Activated T-cell treated with anti-CD3 and anti-CD28 coated beads, Interleukin-2, amount 50 U/mL, for 72 hours (primary cell): ENCODE data around the gene ZNF724. TPM values are rescaled to one million over a fixed set of nuclear protein-coding genes. Genes with fewer than 3 reads are reported as not detected.
"Not testable (repeated sequence)": the region's sequence is repeated elsewhere in the genome, so short reads cannot be mapped to it uniquely, and the experiment has no call there.

Experiments used
- ATAC-seq, 2 donors: fragments of 150-1000 bp; cut with Tn5 transposase; replicated peaks in 1 of 2; 2 replicates each; pipeline ENCODE4 v1.10.0; 2021; ENCODE audit warnings: moderate library complexity in 2 of 2, mild to moderate bottlenecking in 1 of 2
- DNase-seq, 2 donors: peaks; one replicate each; pipeline ENCODE4 v3.0.0; 2021 to 2022; ENCODE audit warnings: mixed read lengths in 1 of 2
- H3K27ac Mint-ChIP-seq: one replicate; pipeline ENCODE4 v1.8.0; 2022; ENCODE audit warnings: mild to moderate bottlenecking, moderate library complexity, mixed read lengths
- H3K27me3 Mint-ChIP-seq: one replicate; pipeline ENCODE4 v1.8.0; 2022; ENCODE audit warnings: low read depth, mixed read lengths
- H3K36me3 Mint-ChIP-seq, 2 donors: one replicate each; pipeline ENCODE4 v1.8.0; 2022; ENCODE audit warnings: mixed read lengths in 2 of 2, mild to moderate bottlenecking in 1 of 2; ENCODE audit not compliant: insufficient read depth in 2 of 2
- H3K4me1 Mint-ChIP-seq: one replicate; pipeline ENCODE4 v1.8.0; 2022; ENCODE audit warnings: low read depth, mixed read lengths
- H3K4me3 Mint-ChIP-seq, 2 donors: one replicate each; pipeline ENCODE4 v1.8.0; 2022; ENCODE audit warnings: mild to moderate bottlenecking in 2 of 2, mixed read lengths in 2 of 2, moderate library complexity in 2 of 2
- H3K9me3 Mint-ChIP-seq, 2 donors: one replicate each; pipeline ENCODE4 v1.8.0; 2022; ENCODE audit warnings: mixed read lengths in 2 of 2
- total RNA-seq, 2 donors: library from RNA; stranded (reverse); gene quantifications; one replicate each; pipeline ENCODE4 v1.2.3, GENCODE V29; 2022

The ZNF724 gene
- total RNA-seq = 10 to 100 TPM; 12.7 to 15.4 TPM

DNA sequence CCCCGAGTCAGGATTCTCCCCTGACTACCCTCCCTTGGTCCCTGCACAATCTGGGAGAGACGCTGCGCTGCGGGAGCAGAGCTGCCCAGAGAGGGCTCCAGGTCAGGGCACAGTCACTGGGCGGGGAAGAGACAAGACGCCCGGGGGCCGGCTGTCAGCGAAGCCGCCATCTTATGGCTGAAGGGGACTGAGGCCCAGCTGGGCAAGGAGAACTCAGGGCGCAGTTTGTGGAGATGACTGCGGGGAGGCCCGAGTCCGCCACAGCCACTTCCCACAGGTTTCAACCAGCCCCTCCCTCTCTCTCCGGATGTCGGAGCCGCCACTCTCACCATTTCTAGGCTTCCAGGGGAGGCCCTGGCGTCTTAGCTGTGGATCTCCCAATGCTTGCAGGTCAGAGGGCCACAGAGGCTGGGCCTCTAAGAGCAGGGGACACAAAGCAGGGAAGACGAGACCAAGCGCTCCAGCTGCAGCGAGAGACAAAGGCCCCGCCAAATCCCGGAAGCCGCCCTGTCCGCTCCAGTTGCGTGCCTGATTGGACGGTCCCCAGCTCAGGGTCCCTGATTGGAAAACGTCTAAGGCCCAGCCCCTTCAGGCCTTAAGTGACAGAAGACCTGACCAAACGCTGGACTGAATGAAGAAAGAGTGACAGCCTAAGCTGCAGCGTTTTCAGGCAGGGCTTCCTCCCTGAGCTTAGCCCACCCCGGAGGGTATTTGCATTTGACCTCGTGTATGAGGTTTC, at the start of gene ZNF724:
Gene ZNF724, minus strand, starts transcription at position 484 of the 739 bp plus-strand sequence. Its CDS starts 152 bp downstream, at position 332.
- Mint-ChIP-seq H3K36me3 (peaks cover 9 to 29% of the 10 kb centered on the region in 2 donors), H3K9me3 (no peaks in the 10 kb centered on the region), H3K27ac (peak within 1 kb of the TSS; percentile 89), H3K27me3 (no peaks in the 10 kb centered on the region), H3K4me3 (peak within 1 kb of the TSS; percentile 96), H3K4me1 (peaks cover 8% of the 10 kb centered on the region)
- DNase-seq = peak; percentile 88 to 92
- ATAC-seq = peak; percentile 99

DNA sequence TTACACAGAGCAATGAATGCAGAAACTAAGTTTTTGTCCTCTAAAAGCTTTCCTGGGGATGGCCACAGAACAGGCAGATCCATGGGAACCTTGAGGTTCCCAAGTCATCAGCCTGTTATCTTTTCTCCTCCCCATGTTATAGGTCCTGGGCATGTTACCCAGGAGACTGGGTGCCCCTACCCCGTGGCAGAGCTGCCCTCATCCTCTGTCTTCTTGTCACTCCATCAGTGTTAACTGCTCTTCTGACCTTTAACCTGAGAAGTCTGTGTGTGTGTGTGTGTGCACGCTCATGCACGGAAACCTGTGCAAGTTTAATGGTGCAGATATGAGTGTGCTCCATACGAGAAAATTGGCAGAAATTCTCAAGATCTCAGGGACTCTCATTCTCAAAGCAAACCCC, 43.9 kb upstream of the ZNF724 start:
- Mint-ChIP-seq H3K27ac (no peak overlapping the region), H3K9me3 (peaks cover 13 to 15% of the 10 kb centered on the region in 2 donors), H3K36me3 (peaks cover 6% of the 10 kb centered on the region in 2 donors), H3K27me3 (no peaks in the 10 kb centered on the region), H3K4me3 (no peak overlapping the region), H3K4me1 (no peaks in the 10 kb centered on the region)
- DNase-seq (no peak), ATAC-seq (no peak)

DNA sequence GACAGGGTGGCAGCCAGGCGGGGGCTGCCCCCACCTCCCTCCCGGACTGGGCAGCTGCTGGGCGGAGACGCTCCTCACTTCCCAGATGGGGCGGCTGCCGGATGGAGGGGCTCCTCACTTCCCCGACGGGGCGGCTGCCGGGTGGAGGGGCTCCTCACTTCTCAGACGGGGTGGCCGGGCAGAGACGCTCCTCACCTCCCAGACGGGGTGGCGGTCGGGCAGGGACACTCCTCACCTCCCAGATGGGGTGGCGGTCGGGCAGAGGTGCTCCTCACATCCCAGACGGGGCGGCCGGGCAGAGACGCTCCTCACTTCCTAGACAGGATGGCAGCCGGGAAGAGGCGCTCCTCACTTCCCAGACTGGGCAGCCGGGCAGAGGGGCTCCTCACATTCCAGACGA, 39.8 kb upstream of the ZNF724 start:
- H3K27ac Mint-ChIP-seq, H3K4me1 Mint-ChIP-seq, H3K27me3 Mint-ChIP-seq, DNase-seq, H3K4me3 Mint-ChIP-seq, ATAC-seq: not testable (repeated sequence)
- H3K9me3 Mint-ChIP-seq = peaks cover 17 to 18% of the 10 kb centered on the region in 2 donors
- H3K36me3 Mint-ChIP-seq = peaks cover 6 to 17% of the 10 kb centered on the region in 2 donors

DNA sequence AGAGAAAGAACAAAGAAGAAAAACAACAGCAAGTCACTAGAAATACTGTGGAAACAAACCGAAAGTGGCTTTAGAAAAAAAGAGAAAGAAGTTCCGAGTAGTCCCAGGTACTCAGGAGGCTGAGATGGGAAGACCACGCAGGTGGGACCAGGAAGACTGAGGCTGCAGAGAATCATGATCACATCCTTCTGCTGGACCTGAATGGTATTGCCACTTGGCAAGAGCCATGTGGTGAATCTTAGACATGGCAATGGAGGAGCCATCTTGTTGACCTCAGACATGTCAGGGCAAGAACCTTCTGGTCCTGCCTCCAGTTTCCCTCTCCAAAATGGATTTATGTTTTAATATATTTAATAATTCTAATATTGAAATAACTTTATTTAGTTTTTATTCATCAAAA, 37.4 kb upstream of the ZNF724 start:
- H3K36me3 Mint-ChIP-seq = peaks cover 6 to 18% of the 10 kb centered on the region in 2 donors
- no peak overlapping the region for H3K27ac Mint-ChIP-seq
- peaks cover 11% of the 10 kb centered on the region for H3K4me1 Mint-ChIP-seq
- no peak overlapping the region for H3K4me3 Mint-ChIP-seq
- DNase-seq (no peak), ATAC-seq (no peak)
- H3K9me3 Mint-ChIP-seq = peaks cover 16 to 18% of the 10 kb centered on the region in 2 donors
- H3K27me3 Mint-ChIP-seq = peaks cover 5% of the 10 kb centered on the region

DNA sequence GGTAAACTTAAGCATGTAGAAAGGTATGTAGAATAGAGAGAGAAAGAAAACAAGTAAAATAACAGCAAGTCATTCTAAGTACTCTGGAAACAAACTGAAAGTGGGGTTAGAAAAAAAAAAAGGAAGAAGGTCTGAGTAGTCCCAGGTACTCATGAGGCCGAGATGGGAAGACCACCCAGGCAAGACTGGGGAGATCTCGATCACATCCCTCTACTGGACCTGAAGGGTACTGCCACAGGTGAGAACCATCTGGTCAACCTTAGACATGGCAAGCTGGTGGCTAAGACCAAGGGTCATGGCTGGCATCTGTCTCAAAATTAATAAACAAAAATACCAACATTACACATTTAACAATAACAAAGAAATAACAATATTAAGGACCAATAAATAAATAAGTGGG, 36.3 kb upstream of the ZNF724 start:
- H3K4me3 Mint-ChIP-seq = no peak overlapping the region
- peaks cover 23% of the 10 kb centered on the region for H3K4me1 Mint-ChIP-seq
- H3K27me3 Mint-ChIP-seq = peaks cover 5% of the 10 kb centered on the region
- H3K27ac Mint-ChIP-seq = peak overlapping the region; percentile 3
- ATAC-seq (no peak), DNase-seq (peak in 1 of 2 donors; percentile 12)
- H3K9me3 Mint-ChIP-seq = peaks cover 14% of the 10 kb centered on the region in 2 donors
- H3K36me3 Mint-ChIP-seq = peaks cover 6 to 20% of the 10 kb centered on the region in 2 donors

DNA sequence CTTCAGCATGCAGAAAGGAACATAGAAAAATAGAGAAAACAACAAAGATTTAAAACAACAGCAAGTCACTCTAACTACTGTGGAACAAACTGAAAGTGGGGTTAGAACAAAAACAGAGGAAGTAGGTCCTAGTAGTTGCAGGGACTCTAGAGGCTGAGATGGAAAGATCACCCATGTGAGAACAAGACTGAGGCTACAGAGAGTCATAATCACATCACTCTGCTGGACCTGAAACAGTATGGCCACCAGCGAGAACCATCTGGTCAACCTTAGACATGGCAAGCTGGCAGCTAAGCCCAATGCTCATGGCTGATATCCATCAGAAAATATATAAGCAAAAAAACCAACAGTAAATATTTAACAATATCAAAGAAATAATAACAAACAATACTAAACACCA, 35.8 kb upstream of the ZNF724 start:
- ATAC-seq = no peak

DNA sequence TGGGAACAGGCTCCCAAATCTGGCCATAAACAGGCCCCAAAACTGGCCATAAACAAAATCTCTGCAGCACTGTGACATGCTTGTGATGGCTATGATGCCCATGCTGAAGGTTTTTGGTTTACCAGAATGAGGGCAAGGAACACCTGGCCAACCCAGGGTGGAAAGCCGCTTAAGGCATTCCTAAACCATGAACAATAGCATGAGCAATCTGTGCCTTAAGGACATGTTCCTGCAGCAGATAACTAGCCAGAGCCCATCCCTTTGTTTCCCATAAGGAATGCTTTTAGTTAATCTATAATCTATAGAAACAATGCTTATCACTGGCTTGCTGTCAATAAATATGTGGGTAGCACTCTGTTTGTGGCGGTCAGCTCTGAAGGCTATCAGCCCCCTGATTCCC, 35.1 kb upstream of the ZNF724 start:
- peaks cover 23% of the 10 kb centered on the region for H3K4me1 Mint-ChIP-seq
- H3K4me3 Mint-ChIP-seq, DNase-seq, H3K27ac Mint-ChIP-seq, H3K27me3 Mint-ChIP-seq, ATAC-seq: not testable (repeated sequence)
- H3K9me3 Mint-ChIP-seq = peaks cover 14 to 16% of the 10 kb centered on the region in 2 donors
- peaks cover 6 to 18% of the 10 kb centered on the region in 2 donors for H3K36me3 Mint-ChIP-seq

More for the DNA sequence above, 35.8 kb upstream of the ZNF724 start:
- H3K9me3 Mint-ChIP-seq = peaks cover 14 to 16% of the 10 kb centered on the region in 2 donors
- DNase-seq = no peak
- peaks cover 5% of the 10 kb centered on the region for H3K27me3 Mint-ChIP-seq
- peaks cover 6 to 20% of the 10 kb centered on the region in 2 donors for H3K36me3 Mint-ChIP-seq
- H3K4me3 Mint-ChIP-seq = no peak overlapping the region
- no peak overlapping the region for H3K27ac Mint-ChIP-seq
- peaks cover 23% of the 10 kb centered on the region for H3K4me1 Mint-ChIP-seq

DNA sequence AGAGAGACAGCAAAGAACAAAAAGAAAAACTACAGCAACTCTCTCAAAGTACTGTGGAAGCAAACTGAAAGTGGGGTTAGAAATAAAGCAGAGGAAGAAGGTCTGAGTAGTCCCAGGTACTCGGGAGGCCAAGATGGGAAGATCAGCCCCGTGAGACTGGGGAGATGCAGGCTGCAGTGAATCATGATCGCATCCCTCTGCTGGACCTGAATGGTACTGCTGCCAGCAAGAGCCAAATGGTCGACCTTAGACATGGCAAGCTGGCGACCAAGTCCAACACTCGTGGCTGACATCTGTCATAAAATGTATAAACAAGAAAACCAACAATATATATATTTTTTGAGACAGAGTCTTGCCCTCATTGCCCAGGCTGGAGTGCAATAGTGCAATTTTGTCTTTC, 33.7 kb upstream of the ZNF724 start:
- ATAC-seq (peak; percentile 83 to 89), DNase-seq (peak; percentile 65)
- H3K4me1 Mint-ChIP-seq = peaks cover 23% of the 10 kb centered on the region
- peaks cover 5% of the 10 kb centered on the region for H3K27me3 Mint-ChIP-seq
- H3K4me3 Mint-ChIP-seq = peak overlapping the region in 1 of 2 donors; percentile 37
- no peak overlapping the region for H3K27ac Mint-ChIP-seq
- peaks cover 14 to 16% of the 10 kb centered on the region in 2 donors for H3K9me3 Mint-ChIP-seq
- H3K36me3 Mint-ChIP-seq = peaks cover 6 to 18% of the 10 kb centered on the region in 2 donors

DNA sequence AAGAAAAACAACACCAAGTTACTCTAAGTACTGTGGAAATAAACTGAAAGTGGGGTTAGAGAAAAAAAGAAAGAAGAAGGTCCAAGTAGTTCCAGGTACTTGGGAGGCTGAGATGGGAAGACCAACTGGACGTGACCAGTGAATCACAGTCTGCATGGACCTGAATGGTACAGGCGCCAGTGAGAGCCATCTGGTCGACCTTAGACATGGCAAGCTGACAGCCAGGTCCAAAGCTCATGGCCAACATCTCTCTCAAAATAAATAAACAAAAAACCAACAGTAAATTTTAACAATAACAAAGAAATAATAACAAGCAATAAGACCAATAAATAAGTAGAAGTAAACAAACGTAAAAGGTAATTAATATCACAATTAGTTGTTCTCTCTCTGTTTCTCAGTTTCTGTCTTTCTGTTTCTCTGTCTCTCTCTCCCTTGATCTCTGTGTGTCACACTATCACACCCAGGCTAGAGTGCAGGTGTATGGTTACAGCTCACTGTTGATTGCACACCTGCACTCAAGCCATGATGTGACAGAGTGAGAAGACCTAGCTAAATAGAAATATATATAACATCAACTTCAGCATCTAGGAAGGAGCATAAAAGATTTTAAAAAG, 31.6 kb upstream of the ZNF724 start:
- peaks cover 3% of the 10 kb centered on the region for H3K27me3 Mint-ChIP-seq
- H3K4me1 Mint-ChIP-seq = peaks cover 23% of the 10 kb centered on the region
- no peak overlapping the region for H3K4me3 Mint-ChIP-seq
- H3K27ac Mint-ChIP-seq = no peak overlapping the region
- DNase-seq = no peak
- peaks cover 10% of the 10 kb centered on the region in 2 donors for H3K9me3 Mint-ChIP-seq
- H3K36me3 Mint-ChIP-seq = peaks cover 2 to 13% of the 10 kb centered on the region in 2 donors
- ATAC-seq = no peak

DNA sequence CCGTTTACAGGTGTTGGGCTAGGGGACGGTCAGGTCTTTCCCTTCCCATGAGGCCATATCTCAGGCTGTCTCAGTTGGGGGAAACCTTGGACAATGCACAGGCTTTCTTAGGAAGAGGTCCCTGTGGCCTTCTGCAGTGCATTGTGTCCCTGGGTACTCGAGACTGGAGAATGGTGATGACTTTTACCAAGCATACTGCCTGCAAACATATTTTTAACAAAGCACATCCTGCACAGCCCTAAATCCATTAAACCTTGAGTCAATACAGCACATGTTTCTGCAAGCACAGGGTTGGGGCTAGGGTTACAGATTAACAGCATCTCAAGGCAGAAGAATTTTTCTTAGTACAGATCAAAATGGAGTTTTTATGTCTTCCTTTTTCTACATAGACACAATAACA, 27.9 kb upstream of the ZNF724 start:
- H3K9me3 Mint-ChIP-seq, H3K4me3 Mint-ChIP-seq, ATAC-seq, H3K36me3 Mint-ChIP-seq, H3K27me3 Mint-ChIP-seq, DNase-seq, H3K27ac Mint-ChIP-seq: not testable (repeated sequence)
- H3K4me1 Mint-ChIP-seq = peaks cover 15% of the 10 kb centered on the region

DNA sequence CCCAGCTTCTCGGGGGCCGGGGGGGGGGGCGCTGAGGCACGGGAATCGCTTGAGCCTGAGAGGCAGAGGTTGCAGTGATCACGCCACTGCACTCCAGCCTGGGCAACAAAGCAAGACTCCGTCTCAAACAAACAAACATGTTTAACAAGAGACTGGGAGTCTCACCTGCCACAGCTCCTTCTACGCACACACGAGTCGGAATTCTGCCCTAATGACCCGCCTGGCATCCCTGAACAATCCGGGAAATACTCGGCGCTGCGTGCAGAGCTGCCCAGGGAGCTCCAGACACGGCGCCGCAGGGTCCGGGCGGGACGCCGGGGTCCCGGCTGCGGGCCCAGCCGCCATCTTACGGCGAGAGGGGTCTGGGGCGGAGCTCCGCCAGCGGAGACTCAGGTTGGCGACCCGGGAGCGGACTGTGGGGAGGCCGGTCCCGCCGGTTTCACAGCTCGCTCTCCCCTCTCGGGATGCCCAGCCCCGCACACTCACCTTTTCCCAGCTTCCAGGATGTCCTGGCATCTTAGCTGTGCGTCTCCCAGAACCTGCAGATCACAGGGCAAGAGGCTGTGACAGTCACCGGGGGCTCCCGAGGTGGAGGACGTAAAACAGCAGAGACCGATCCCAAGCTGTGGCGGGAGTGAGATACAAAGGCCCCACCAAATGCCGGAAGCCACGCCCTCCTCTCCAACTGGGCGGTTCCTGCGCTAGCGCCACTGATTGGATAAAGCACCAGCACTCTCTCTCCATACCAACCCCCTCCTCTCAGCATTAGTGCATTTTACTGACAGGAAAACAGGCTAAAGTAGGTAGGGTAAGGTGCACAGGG, 23.6 kb upstream of the ZNF724 start:
- H3K36me3 Mint-ChIP-seq = peaks cover 6 to 17% of the 10 kb centered on the region in 2 donors
- peak overlapping the region; percentile 98 for H3K27ac Mint-ChIP-seq
- no peaks in the 10 kb centered on the region for H3K27me3 Mint-ChIP-seq
- H3K4me1 Mint-ChIP-seq = peaks cover 16% of the 10 kb centered on the region
- peak overlapping the region; percentile 92 to 97 for H3K4me3 Mint-ChIP-seq
- H3K9me3 Mint-ChIP-seq = no peaks in the 10 kb centered on the region
- ATAC-seq (peak; percentile 99), DNase-seq (peak; percentile 91 to 92)

DNA sequence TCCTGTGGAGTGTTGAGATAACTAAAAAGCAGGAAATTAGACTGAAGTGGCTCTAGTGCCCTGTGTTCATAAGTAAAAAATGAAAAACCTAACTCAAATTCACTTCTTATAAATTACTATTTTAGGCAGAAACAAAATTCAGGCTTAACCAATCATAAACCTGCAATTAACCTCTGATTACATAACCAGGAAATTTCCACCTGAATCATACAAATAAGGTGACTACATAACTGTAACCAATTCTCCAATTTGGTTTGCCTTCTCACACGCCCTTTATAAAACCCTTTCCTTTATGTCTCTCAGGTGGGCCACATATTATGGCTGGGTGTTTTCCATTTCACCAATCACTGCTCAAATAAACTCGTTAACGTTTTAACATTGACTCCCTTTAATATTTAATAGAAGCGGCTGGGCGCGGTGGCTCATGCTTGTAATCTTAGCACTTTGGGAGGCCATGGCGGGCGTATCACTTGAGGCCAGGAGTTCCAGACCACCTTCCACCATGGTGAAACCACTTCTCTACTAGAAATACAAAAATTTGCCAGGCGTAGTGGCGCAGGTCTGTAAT, 22.9 kb upstream of the ZNF724 start:
- peak overlapping the region; percentile 92 to 97 for H3K4me3 Mint-ChIP-seq
- peaks cover 16% of the 10 kb centered on the region for H3K4me1 Mint-ChIP-seq
- DNase-seq = no peak
- peak overlapping the region; percentile 92 for H3K27ac Mint-ChIP-seq
- H3K27me3 Mint-ChIP-seq = no peaks in the 10 kb centered on the region
- no peaks in the 10 kb centered on the region for H3K9me3 Mint-ChIP-seq
- no peak for ATAC-seq
- peaks cover 6 to 20% of the 10 kb centered on the region in 2 donors for H3K36me3 Mint-ChIP-seq
